ENCODE results near the gene GALNTL6.

The GALNTL6 gene

GRCh38 chr4:172546782-172547181, 733.6 kb downstream of the GALNTL6 start:
- no peak for DNase-seq (ENCODE audit: low read depth in 2 of 2)

GRCh38 chr4:172547724-172548123, 734.5 kb downstream of the GALNTL6 start:
- no peak for DNase-seq (ENCODE audit: low read depth in 2 of 2)

GRCh38 chr4:172553216-172553615, 740.0 kb downstream of the GALNTL6 start:
- no peak for DNase-seq (ENCODE audit: low read depth in 2 of 2)

GRCh38 chr4:172554588-172554987, 741.4 kb downstream of the GALNTL6 start:
- no peak for DNase-seq (ENCODE audit: low read depth in 2 of 2)

GRCh38 chr4:172555725-172556124, 742.5 kb downstream of the GALNTL6 start:
- no peak for DNase-seq (ENCODE audit: low read depth in 2 of 2)

GRCh38 chr4:172573899-172574298, 760.7 kb downstream of the GALNTL6 start:
- DNase-seq (ENCODE audit: low read depth in 2 of 2): no peak

GRCh38 chr4:172578712-172579111, 765.5 kb downstream of the GALNTL6 start:
- DNase-seq (ENCODE audit: low read depth in 2 of 2): no peak

GRCh38 chr4:172584816-172585215, 771.6 kb downstream of the GALNTL6 start:
- DNase-seq (ENCODE audit: low read depth in 2 of 2): no peak

- DNase-seq (ENCODE audit: low read depth in 2 of 2): no peak
These were observed 783.0 kb downstream of the GALNTL6 start for GRCh38 chr4:172596206-172596605.

GRCh38 chr4:172599554-172599953, 786.4 kb downstream of the GALNTL6 start:
- no peak for DNase-seq (ENCODE audit: low read depth in 2 of 2)

- DNase-seq (ENCODE audit: low read depth in 2 of 2): no peak
These were observed 788.0 kb downstream of the GALNTL6 start for GRCh38 chr4:172601195-172601594.

- no peak for DNase-seq (ENCODE audit: low read depth in 2 of 2)
These were observed 806.0 kb downstream of the GALNTL6 start for GRCh38 chr4:172619218-172619617.

GRCh38 chr4:172619798-172620197, 806.6 kb downstream of the GALNTL6 start:
- no peak for DNase-seq (ENCODE audit: low read depth in 2 of 2)

- no peak for DNase-seq (ENCODE audit: low read depth in 2 of 2)
These were observed 815.1 kb downstream of the GALNTL6 start for GRCh38 chr4:172628263-172628662.

- DNase-seq (ENCODE audit: low read depth in 2 of 2): no peak
These were observed 817.1 kb downstream of the GALNTL6 start for GRCh38 chr4:172630280-172630679.

GRCh38 chr4:172631832-172632231, 818.6 kb downstream of the GALNTL6 start:
- no peak for DNase-seq (ENCODE audit: low read depth in 2 of 2)

GRCh38 chr4:172648471-172648870, 835.3 kb downstream of the GALNTL6 start:
- no peak for DNase-seq (ENCODE audit: low read depth in 2 of 2)

- DNase-seq (ENCODE audit: low read depth in 2 of 2): no peak
These were observed 835.9 kb downstream of the GALNTL6 start for GRCh38 chr4:172649143-172649542.

- no peak for DNase-seq (ENCODE audit: low read depth in 2 of 2)
These were observed 837.7 kb downstream of the GALNTL6 start for GRCh38 chr4:172650758-172651530.

GRCh38 chr4:172651961-172652360, 838.8 kb downstream of the GALNTL6 start:
- DNase-seq (ENCODE audit: low read depth in 2 of 2): no peak

- no peak for DNase-seq (ENCODE audit: low read depth in 2 of 2)
These were observed 839.2 kb downstream of the GALNTL6 start for GRCh38 chr4:172652369-172652768.

GRCh38 chr4:172653676-172654075, 840.5 kb downstream of the GALNTL6 start:
- no peak for DNase-seq (ENCODE audit: low read depth in 2 of 2)

- DNase-seq (ENCODE audit: low read depth in 2 of 2): no peak
These were observed 841.3 kb downstream of the GALNTL6 start for GRCh38 chr4:172654457-172654856.

GRCh38 chr4:172656055-172656454, 842.9 kb downstream of the GALNTL6 start:
- DNase-seq (ENCODE audit: low read depth in 2 of 2): no peak

Data from stimulated activated CD4-positive, alpha-beta T cell treated with anti-CD3 and anti-CD28 coated beads, Interleukin-12 subunit alpha, Interleukin-12 subunit beta, amount 100 ng/mL, for 24 hours (primary cell).